Keratinocyte (primary cell): ENCODE results near the gene BACE1-AS. TPM values are rescaled to one million over a fixed set of nuclear protein-coding genes. Genes with fewer than 3 reads are reported as not detected.
"Not testable (repeated sequence)": the region's sequence is repeated elsewhere in the genome, so short reads cannot be mapped to it uniquely, and the experiment has no call there.

Source experiments
- DNase-seq: peaks from one replicate; pipeline ENCODE4 v3.0.0-alpha.2; 2011; ENCODE audit warnings: low read depth, missing footprints, low spot score
- FAIRE-seq: peaks from 2 replicates; lab custom pipeline; 2011; peaks lifted over from hg19 to GRCh38; lab: Jason Lieb, UNC
- H2AFZ ChIP-seq: 2 replicates; pipeline ENCODE4 v1.6.0; 2012; ENCODE audit warnings: low read length, control low read depth, inconsistent platforms; ENCODE audit not compliant: control insufficient read depth
- H3K27ac ChIP-seq: 2 replicates; pipeline ENCODE4 v1.5.1; 2011; ENCODE audit warnings: low read length; ENCODE audit not compliant: control insufficient read depth, insufficient read depth
- H3K27me3 ChIP-seq: 3 replicates; pipeline ENCODE4 v1.6.0; 2011; ENCODE audit warnings: low read length; ENCODE audit not compliant: control insufficient read depth, insufficient read depth; ENCODE audit errors: extremely low read depth
- H3K36me3 ChIP-seq, 2 experiments: 2 replicates in 1 of 2; 3 replicates in 1 of 2; pipeline ENCODE4 v1.5.1; 2011; ENCODE audit warnings: low read length in 2 of 2, mild to moderate bottlenecking in 1 of 2; ENCODE audit not compliant: control insufficient read depth in 2 of 2, insufficient read depth in 2 of 2; ENCODE audit errors: extremely low read depth in 1 of 2
- H3K4me1 ChIP-seq: 3 replicates; pipeline ENCODE4 v1.5.1; 2011; ENCODE audit warnings: low read length; ENCODE audit not compliant: control insufficient read depth, insufficient read depth; ENCODE audit errors: extremely low read depth
- H3K4me2 ChIP-seq: 3 replicates; pipeline ENCODE4 v1.6.0; 2011; ENCODE audit warnings: low read depth, low read length; ENCODE audit not compliant: control insufficient read depth, insufficient read depth; ENCODE audit errors: extremely low read depth
- H3K4me3 ChIP-seq, 3 experiments: fragments of 200-600 bp in 1 of 3; sonication (generic) in 1 of 3; 2 replicates in 2 of 3; 3 replicates in 1 of 3; pipeline ENCODE4 v1.5.1; 2011 to 2016; ENCODE audit warnings: low read length in 3 of 3, mild to moderate bottlenecking in 3 of 3, control low read depth in 2 of 3, inconsistent platforms in 1 of 3, low read depth in 1 of 3, mixed read lengths in 1 of 3, mixed run types in 1 of 3, moderate library complexity in 1 of 3; ENCODE audit not compliant: control insufficient read depth in 2 of 3, insufficient read depth in 2 of 3; ENCODE audit errors: extremely low read depth in 1 of 3
- H3K79me2 ChIP-seq: 2 replicates; pipeline ENCODE4 v1.6.0; 2012; ENCODE audit warnings: low read length; ENCODE audit not compliant: control insufficient read depth, insufficient read depth
- H3K9ac ChIP-seq: 3 replicates; pipeline ENCODE4 v1.6.0; 2011; ENCODE audit warnings: low read length; ENCODE audit not compliant: control insufficient read depth, insufficient read depth; ENCODE audit errors: extremely low read depth
- H3K9me1 ChIP-seq: 3 replicates; pipeline ENCODE4 v1.6.0; 2011; ENCODE audit warnings: low read length; ENCODE audit not compliant: control insufficient read depth, insufficient read depth; ENCODE audit errors: extremely low read depth
- H3K9me3 ChIP-seq: 2 replicates; pipeline ENCODE4 v1.5.1; 2012; ENCODE audit warnings: low read depth, low read length; ENCODE audit not compliant: control insufficient read depth
- H4K20me1 ChIP-seq: 3 replicates; pipeline ENCODE4 v1.6.0; 2011; ENCODE audit warnings: low read length; ENCODE audit not compliant: control insufficient read depth, insufficient read depth; ENCODE audit errors: extremely low read depth
- CTCF ChIP-seq, 3 experiments: IDR thresholded peaks in 1 of 3; conservative IDR thresholded peaks in 1 of 3; optimal IDR thresholded peaks in 1 of 3; 2 replicates in 2 of 3; 3 replicates in 1 of 3; pipeline versions ENCODE3 to v1.5.1; 2011; ENCODE audit warnings: low read length in 3 of 3, mild to moderate bottlenecking in 3 of 3, moderate library complexity in 2 of 3, control low read depth in 1 of 3, inconsistent platforms in 1 of 3; ENCODE audit not compliant: insufficient read depth in 2 of 3; ENCODE audit errors: extremely low read depth in 1 of 3
- EZH2 ChIP-seq: IDR thresholded peaks from one replicate; pipeline ENCODE4 v1.6.1; 2012; ENCODE audit warnings: inconsistent platforms, mild to moderate bottlenecking, low read length, moderate library complexity
- dilution Hi-C: fragments of 300-500 bp; cut with MboI; formaldehyde crosslinking; loops from one replicate; pipeline ENCODE4 v1.7.0; 2020; ENCODE audit warnings: low sequenced_read_pairs; ENCODE audit not compliant: extremely low pct_ligation_motif_present
- polyA plus RNA-seq, 5 experiments: library from polyadenylated mRNA; depleted of rRNA in 3 of 5; stranded (reverse) in 3 of 5; stranded (forward) in 1 of 5; unstranded in 1 of 5; fragments of >200 nt; gene quantifications; 1 replicate in 1 of 5; 2 replicates in 3 of 5; 3 replicates in 1 of 5; pipeline versions ENCODE4 v1.2.1 to v1.2.3, GENCODE V29; 2011 to 2012; ENCODE audit warnings: missing spikeins in 2 of 5, low read depth in 1 of 5, low replicate concordance in 1 of 5

The BACE1-AS gene
- polyA plus RNA-seq, 1 donor (not counting 4 experiments of a cell fraction or from before 2014, with no cell fraction given) = 2.2 TPM

DNA sequence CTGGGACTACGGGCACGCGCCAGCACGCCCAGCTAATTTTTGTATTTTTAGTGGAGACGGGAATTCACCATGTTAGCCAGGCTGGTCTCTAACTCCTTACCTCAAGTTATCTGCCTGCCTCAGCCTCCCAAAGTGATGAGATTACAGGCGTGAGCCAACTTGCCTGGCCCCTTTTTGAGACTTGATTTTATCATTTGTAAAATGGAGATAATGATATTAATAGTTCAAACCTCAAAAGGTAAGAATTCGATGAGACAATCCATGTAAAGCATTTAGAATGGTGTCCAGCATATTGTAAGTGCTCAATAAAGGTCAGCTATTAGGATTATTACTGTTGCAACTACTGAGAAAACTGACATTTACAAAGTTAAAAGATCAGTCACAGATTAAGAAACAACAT lies 27.6 kb downstream of the BACE1-AS start:
- Histone ChIP-seq H3K4me1 (peaks cover 11% of the 10 kb centered on the region), H3K4me3 (no peak overlapping the region), H3K36me3 (no peaks in the 10 kb centered on the region), H3K9me1 (no peaks in the 10 kb centered on the region), H3K79me2 (no peaks in the 10 kb centered on the region), H2AFZ (peak overlapping the region; percentile 31), H3K9ac (no peak overlapping the region), H3K9me3 (no peaks in the 10 kb centered on the region), H3K27ac (no peak overlapping the region), H3K4me2 (no peak overlapping the region), H3K27me3 (no peaks in the 10 kb centered on the region), H4K20me1 (no peaks in the 10 kb centered on the region)
- DNase-seq (no peak), FAIRE-seq (no peak)
- dilution Hi-C loops = no loop called here
- no peak for TF ChIP-seq CTCF (optimal IDR thresholded peaks at IDR 0.05 in 1 of 3, IDR thresholded peaks at IDR 0.05 in 1 of 3, conservative IDR thresholded peaks at IDR 0.05 in 1 of 3; ENCODE audit: extremely low read depth in 1 of 3, insufficient read depth in 2 of 3, low read length in 3 of 3)
- TF ChIP-seq EZH2 = no peak

GRCh38 chr11:117319214-117319840 lies 28.2 kb downstream of the BACE1-AS start:
- Histone ChIP-seq H4K20me1 (no peaks in the 10 kb centered on the region), H3K4me2 (no peak overlapping the region), H3K9me3 (no peaks in the 10 kb centered on the region), H2AFZ (no peak overlapping the region), H3K36me3 (no peaks in the 10 kb centered on the region), H3K79me2 (no peaks in the 10 kb centered on the region), H3K4me1 (peaks cover 11% of the 10 kb centered on the region), H3K27me3 (no peaks in the 10 kb centered on the region), H3K27ac (no peak overlapping the region), H3K9me1 (no peaks in the 10 kb centered on the region), H3K4me3 (no peak overlapping the region), H3K9ac (no peak overlapping the region)
- DNase-seq (no peak), FAIRE-seq (no peak)
- TF ChIP-seq CTCF (optimal IDR thresholded peaks at IDR 0.05 in 1 of 3, IDR thresholded peaks at IDR 0.05 in 1 of 3, conservative IDR thresholded peaks at IDR 0.05 in 1 of 3; ENCODE audit: extremely low read depth in 1 of 3, insufficient read depth in 2 of 3, low read length in 3 of 3) (no peak), EZH2 (no peak)
- dilution Hi-C loops = no loop called here

DNA sequence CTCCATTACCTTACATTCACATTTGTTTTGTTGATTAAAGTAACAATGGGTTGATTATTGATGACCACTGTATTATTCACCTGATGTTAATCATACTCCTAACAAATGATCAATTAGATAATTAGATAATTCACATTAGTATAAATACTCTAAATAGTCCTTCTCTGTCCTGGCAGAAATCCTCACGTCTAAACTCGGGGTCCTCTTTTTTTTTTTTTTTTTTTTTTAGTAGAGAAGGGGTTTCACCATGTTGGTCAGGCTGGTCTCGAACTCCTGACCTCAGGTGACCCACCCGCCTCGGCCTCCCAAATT lies 36.1 kb downstream of the BACE1-AS start:
- dilution Hi-C loops, H4K20me1 ChIP-seq, H3K9me3 ChIP-seq, FAIRE-seq, H3K9me1 ChIP-seq, DNase-seq, H3K36me3 ChIP-seq, H3K79me2 ChIP-seq, H3K27me3 ChIP-seq: not testable (repeated sequence)
- H3K4me3 ChIP-seq = peak overlapping the region; percentile 36 to 75 (median 75)
- H3K4me1 ChIP-seq = peaks cover 13% of the 10 kb centered on the region
- peak overlapping the region; percentile 88 for H3K9ac ChIP-seq
- peak overlapping the region; percentile 79 for H3K4me2 ChIP-seq
- peak overlapping the region; percentile 52 for H2AFZ ChIP-seq
- peak overlapping the region; percentile 76 for H3K27ac ChIP-seq
